ENCODE data around the gene MGAT4B.

MGAT4B gene

GRCh38 chr5:179769796-179770195, 36.9 kb downstream of the MGAT4B start:
- no peak for DNase-seq (ENCODE audit: low spot score)

- no peak for DNase-seq (ENCODE audit: low spot score)
Measured at GRCh38 chr5:179769271-179769670, 37.4 kb downstream of the MGAT4B start.

- no peak for DNase-seq (ENCODE audit: low spot score)
Measured at GRCh38 chr5:179768326-179769085, 38.2 kb downstream of the MGAT4B start.

GRCh38 chr5:179767496-179768100, 39.1 kb downstream of the MGAT4B start:
- no peak for DNase-seq (ENCODE audit: low spot score)

GRCh38 chr5:179766726-179767455, 39.8 kb downstream of the MGAT4B start:
- no peak for DNase-seq (ENCODE audit: low spot score)

GRCh38 chr5:179766021-179766725, 40.5 kb downstream of the MGAT4B start:
- no peak for DNase-seq (ENCODE audit: low spot score)

- peak; percentile 17 for DNase-seq (ENCODE audit: low spot score)
Measured at GRCh38 chr5:179765400-179765799, 41.3 kb downstream of the MGAT4B start.

- DNase-seq (ENCODE audit: low spot score), result peak; percentile 23
Measured at GRCh38 chr5:179764056-179764455, 42.6 kb downstream of the MGAT4B start.

- DNase-seq (ENCODE audit: low spot score), result peak; percentile 82
Measured at GRCh38 chr5:179763215-179763945, 43.3 kb downstream of the MGAT4B start.

GRCh38 chr5:179762781-179763176, 43.9 kb downstream of the MGAT4B start:
- no peak for DNase-seq (ENCODE audit: low spot score)

GRCh38 chr5:179762079-179762780, 44.4 kb downstream of the MGAT4B start:
- no peak for DNase-seq (ENCODE audit: low spot score)

- DNase-seq (ENCODE audit: low spot score), result peak; percentile 30
Measured at GRCh38 chr5:179759581-179760551, 46.8 kb downstream of the MGAT4B start.

- DNase-seq (ENCODE audit: low spot score), result no peak
Measured at GRCh38 chr5:179758955-179759354, 47.7 kb downstream of the MGAT4B start.

- DNase-seq (ENCODE audit: low spot score), result no peak
Measured at GRCh38 chr5:179755022-179755421, 51.6 kb downstream of the MGAT4B start.

GRCh38 chr5:179753971-179754370, 52.7 kb downstream of the MGAT4B start:
- DNase-seq (ENCODE audit: low spot score), result no peak

- DNase-seq (ENCODE audit: low spot score), result no peak
Measured at GRCh38 chr5:179749857-179750508, 56.7 kb downstream of the MGAT4B start.

GRCh38 chr5:179747811-179748210, 58.9 kb downstream of the MGAT4B start:
- DNase-seq (ENCODE audit: low spot score), result no peak

All from Ammon's horn (tissue), 1 donor.